Caco-2 (cell line): ENCODE results near the gene C16orf92. TPM values are rescaled to one million over a fixed set of nuclear protein-coding genes. Genes with fewer than 3 reads are reported as not detected.
A peak's percentile ranks its signal among the peaks of the same experiment; 100 is the strongest.

Source experiments
- BruUV-seq: library from RNA; stranded (reverse); fragments of 400-500 nt; replicated peaks from 2 replicates; lab custom pipeline; 2021; lab: Mats Ljungman, UMichigan
- CTCF ChIA-PET: fragments of 300-600 bp; sonication (Branson Sonifier 250); formaldehyde crosslinking; loops from one replicate; lab custom pipeline; 2022; ENCODE audit warnings: antibody characterized with exemption; lab: Charles Lee
- POLR2A ChIA-PET: fragments of 300-600 bp; sonication (Branson Sonifier 250); formaldehyde crosslinking; loops from one replicate; lab custom pipeline; 2022; ENCODE audit warnings: antibody characterized with exemption; lab: Charles Lee
- DNase-seq, 2 experiments: peaks; one replicate each; pipeline versions ENCODE4 v3.0.0 to v3.0.0-alpha.2; 2020 to 2022
- H3K27me3 ChIP-seq: replicated peaks from 2 replicates; pipeline ENCODE4 v1.6.0; 2011; ENCODE audit warnings: low read length; ENCODE audit not compliant: control insufficient read depth, insufficient read depth
- H3K36me3 ChIP-seq: 2 replicates; pipeline ENCODE4 v1.5.1; 2011; ENCODE audit warnings: low read length; ENCODE audit not compliant: control insufficient read depth, insufficient read depth
- H3K4me1 ChIP-seq: fragments of 250-450 bp; sonication (Bioruptor Pico); 2 replicates; pipeline ENCODE4 v1.5.1; 2020; ENCODE audit warnings: mild to moderate bottlenecking
- H3K4me3 ChIP-seq: 2 replicates; pipeline ENCODE4 v1.5.1; 2011; ENCODE audit warnings: low read depth, mild to moderate bottlenecking, control low read depth, low read length
- H3K9me3 ChIP-seq: fragments of 250-450 bp; sonication (Bioruptor Pico); 2 replicates; pipeline ENCODE4 v1.5.1; 2020; ENCODE audit warnings: mild to moderate bottlenecking, moderate library complexity
- H3K27ac Mint-ChIP-seq: one replicate; pipeline ENCODE4 v1.8.0; 2022; ENCODE audit warnings: mixed read lengths; ENCODE audit not compliant: unreplicated experiment
- H3K27me3 Mint-ChIP-seq: one replicate; pipeline ENCODE4 v1.8.0; 2022; ENCODE audit warnings: mixed read lengths; ENCODE audit not compliant: insufficient read depth, unreplicated experiment
- H3K36me3 Mint-ChIP-seq: one replicate; pipeline ENCODE4 v1.8.0; 2022; ENCODE audit warnings: mild to moderate bottlenecking, mixed read lengths; ENCODE audit not compliant: insufficient read depth, unreplicated experiment
- H3K4me1 Mint-ChIP-seq: one replicate; pipeline ENCODE4 v1.8.0; 2022; ENCODE audit warnings: low read depth, mixed read lengths; ENCODE audit not compliant: unreplicated experiment
- H3K4me3 Mint-ChIP-seq: one replicate; pipeline ENCODE4 v1.8.0; 2022; ENCODE audit warnings: mild to moderate bottlenecking, moderate library complexity, mixed read lengths; ENCODE audit not compliant: unreplicated experiment
- H3K9me3 Mint-ChIP-seq: one replicate; pipeline ENCODE4 v1.8.0; 2022; ENCODE audit warnings: mixed read lengths; ENCODE audit not compliant: unreplicated experiment
- CTCF ChIP-seq, 2 experiments: fragments of 200-600 bp in 1 of 2; IDR thresholded peaks; 1 replicate in 1 of 2; 2 replicates in 1 of 2; pipeline versions ENCODE4 v1.5.1 to v1.8.0; 2011 to 2022; ENCODE audit warnings: antibody characterized with exemption in 1 of 2, control low read depth in 1 of 2, inconsistent platforms in 1 of 2, low read depth in 1 of 2, low read length in 1 of 2, mild to moderate bottlenecking in 1 of 2, moderate library complexity in 1 of 2; ENCODE audit not compliant: insufficient read depth in 1 of 2, severe bottlenecking in 1 of 2, unreplicated experiment in 1 of 2
- intact Hi-C: fragments of 100-400 bp; cut with micrococcal nuclease; formaldehyde crosslinking; loops from one replicate; pipeline ENCODE4 v1.10.0; 2022; ENCODE audit not compliant: unreplicated experiment
- total RNA-seq: library from RNA; stranded (reverse); gene quantifications from 2 replicates; pipeline ENCODE4 v1.2.3, GENCODE V29; 2022

The C16orf92 gene
- total RNA-seq, 1 experiment from 2014 or later, result not detected

- Histone ChIP-seq H3K4me3 (no peak overlapping the region), H3K4me1 (no peaks in the 10 kb centered on the region), H3K36me3 (no peaks in the 10 kb centered on the region), H3K9me3 (no peaks in the 10 kb centered on the region), H3K27me3 (no peaks in the 10 kb centered on the region; the same call in 1 of the 2 replicates)
- POLR2A ChIA-PET, result no interaction called here
- no peak for TF ChIP-seq CTCF (IDR thresholded peaks at IDR 0.05; ENCODE audit: insufficient read depth in 1 of 2, low read depth in 1 of 2, low read length in 1 of 2, severe bottlenecking in 1 of 2, unreplicated experiment in 1 of 2)
- no peak overlapping the region for H3K4me3 Mint-ChIP-seq
- peaks cover 7% of the 10 kb centered on the region for H3K4me1 Mint-ChIP-seq
- no peak overlapping the region for H3K27ac Mint-ChIP-seq
- no peaks in the 10 kb centered on the region for H3K36me3 Mint-ChIP-seq
- BruUV-seq, result no TSS peak
- CTCF ChIA-PET, result interaction anchor here (0.6 to 0.9 kb wide), 2 partner anchors 212 to 272 kb away, joined by 3 read pairs; partner anchors contain the start of gene PAGR1
- intact Hi-C loops, result loop anchor here (10.0 kb wide), 1 partner anchor 133 kb away; the partner anchor contains the start of gene SEZ6L2
- no peak for DNase-seq
- no peaks in the 10 kb centered on the region for H3K9me3 Mint-ChIP-seq
- peaks cover 15% of the 10 kb centered on the region for H3K27me3 Mint-ChIP-seq
Observed at GRCh38 chr16:30027588-30028437, 4.8 kb downstream of the C16orf92 start.

DNA sequence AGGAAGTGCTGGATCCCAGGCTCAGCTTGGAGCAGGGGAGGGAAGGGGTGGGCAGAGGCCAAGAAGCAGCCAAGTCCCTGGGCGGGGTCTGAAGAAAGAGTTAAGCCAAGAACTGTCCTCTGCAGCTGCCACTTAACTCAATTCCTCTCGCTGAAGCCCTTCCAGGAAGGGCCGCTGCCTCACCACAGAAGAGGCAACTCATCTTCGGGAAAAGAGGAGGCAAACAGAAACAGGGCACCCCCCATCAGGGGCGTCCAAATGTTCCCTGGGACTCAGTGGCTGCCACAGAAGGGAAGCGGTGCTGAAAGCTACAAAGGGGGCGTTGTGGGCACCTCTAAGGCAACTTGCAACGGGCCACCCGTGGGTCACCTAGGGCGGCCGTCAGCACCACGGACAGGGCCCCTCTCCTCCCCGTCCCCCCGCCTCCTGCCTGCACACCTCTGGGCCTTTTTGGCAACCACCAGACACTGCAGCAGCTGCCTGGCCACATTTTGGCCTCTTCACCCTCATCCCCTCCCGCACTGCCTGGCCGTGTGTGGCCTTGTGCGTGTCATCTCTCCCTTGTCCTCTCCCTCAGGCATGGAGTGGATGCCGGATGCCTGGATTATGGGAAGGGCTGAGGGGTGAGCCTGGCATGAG is 5.6 kb downstream of the C16orf92 start:
- Mint-ChIP-seq H3K27me3 (peaks cover 15% of the 10 kb centered on the region), H3K36me3 (no peaks in the 10 kb centered on the region), H3K4me1 (peaks cover 7% of the 10 kb centered on the region), H3K27ac (no peak overlapping the region), H3K9me3 (no peaks in the 10 kb centered on the region), H3K4me3 (no peak overlapping the region)
- POLR2A ChIA-PET, result no interaction called here
- Histone ChIP-seq H3K27me3 (no peaks in the 10 kb centered on the region; the same call in 1 of the 2 replicates), H3K9me3 (no peaks in the 10 kb centered on the region), H3K36me3 (no peaks in the 10 kb centered on the region), H3K4me1 (no peaks in the 10 kb centered on the region), H3K4me3 (no peak overlapping the region)
- no peak for TF ChIP-seq CTCF (IDR thresholded peaks at IDR 0.05; ENCODE audit: insufficient read depth in 1 of 2, low read depth in 1 of 2, low read length in 1 of 2, severe bottlenecking in 1 of 2, unreplicated experiment in 1 of 2)
- peak in 1 of 2 experiments; percentile 67 for DNase-seq
- no TSS peak for BruUV-seq
- CTCF ChIA-PET, result interaction anchor here (0.6 to 0.9 kb wide), 3 partner anchors 160 to 273 kb away, joined by 3 to 4 read pairs (median 3); partner anchors contain the start of gene PAGR1
- intact Hi-C loops, result loop anchor here (10.0 kb wide), 1 partner anchor 134 kb away; the partner anchor contains the start of gene SEZ6L2

DNA sequence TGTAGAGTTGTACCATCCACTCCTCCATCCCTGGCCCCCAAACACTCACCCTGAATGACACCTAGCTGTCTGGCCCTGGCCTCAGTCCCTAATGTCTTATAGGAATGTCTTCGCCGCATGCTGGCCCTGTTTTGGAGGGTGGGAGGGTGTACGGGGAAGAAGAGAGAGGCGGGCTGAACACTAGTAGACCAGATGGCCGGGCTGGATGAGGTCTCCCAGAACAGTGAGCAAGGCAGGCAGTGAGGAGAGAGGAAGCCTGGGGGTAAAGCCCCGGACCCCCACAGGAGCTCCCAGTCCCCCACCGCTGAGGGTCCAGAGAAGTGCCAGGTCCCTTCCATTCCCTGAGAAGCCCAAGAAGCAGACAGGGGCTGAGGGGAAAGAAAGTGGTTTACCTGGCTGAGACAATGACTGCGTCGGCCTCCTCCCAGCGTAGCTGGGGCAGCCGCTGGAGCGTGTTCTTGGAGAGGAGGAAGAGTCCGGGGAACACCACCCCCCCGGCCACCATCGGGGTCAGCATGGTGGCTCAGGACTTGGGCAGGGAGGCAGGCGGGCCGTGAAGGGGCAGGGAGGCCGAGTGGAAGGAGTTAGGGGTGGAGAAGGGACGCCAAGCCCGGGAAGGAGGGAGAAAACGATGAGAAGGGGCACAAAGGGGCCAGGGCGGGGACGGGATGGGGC is 7.2 kb downstream of the C16orf92 start:
- H3K9me3 Mint-ChIP-seq, result no peaks in the 10 kb centered on the region

More for the DNA sequence above, 7.2 kb downstream of the C16orf92 start:
- Histone ChIP-seq H3K4me1 (no peaks in the 10 kb centered on the region), H3K4me3 (no peak overlapping the region), H3K36me3 (no peaks in the 10 kb centered on the region), H3K9me3 (no peaks in the 10 kb centered on the region), H3K27me3 (no peaks in the 10 kb centered on the region; the same call in 1 of the 2 replicates)
- H3K27me3 Mint-ChIP-seq, result peaks cover 12% of the 10 kb centered on the region
- no peak for TF ChIP-seq CTCF (IDR thresholded peaks at IDR 0.05; ENCODE audit: insufficient read depth in 1 of 2, low read depth in 1 of 2, low read length in 1 of 2, severe bottlenecking in 1 of 2, unreplicated experiment in 1 of 2)
- H3K36me3 Mint-ChIP-seq, result no peaks in the 10 kb centered on the region
- no TSS peak for BruUV-seq
- POLR2A ChIA-PET, result no interaction called here
- CTCF ChIA-PET, result no interaction called here
- no peak for DNase-seq
- H3K4me3 Mint-ChIP-seq, result no peak overlapping the region
- H3K4me1 Mint-ChIP-seq, result peaks cover 7% of the 10 kb centered on the region
- no peak overlapping the region for H3K27ac Mint-ChIP-seq
- intact Hi-C loops, result no loop called here
